GM12865 (cell line): ENCODE data around the gene SLC48A1.

Experiments
- DNase-seq: peaks from one replicate; pipeline ENCODE4 v3.0.0; 2010; ENCODE audit warnings: low read depth
- H3K4me3 ChIP-seq: 2 replicates; pipeline ENCODE4 v1.5.1; 2011; ENCODE audit warnings: mild to moderate bottlenecking, low read depth, low read length, control low read depth
- TF ChIP-seq, protein P1 (sequence below): IDR thresholded peaks from 2 replicates; pipeline ENCODE4 v1.5.1; 2011; ENCODE audit warnings: low read length, control low read depth, low read depth, inconsistent platforms; ENCODE audit not compliant: insufficient read depth; ENCODE audit errors: missing control alignments

The SLC48A1 gene

DNA sequence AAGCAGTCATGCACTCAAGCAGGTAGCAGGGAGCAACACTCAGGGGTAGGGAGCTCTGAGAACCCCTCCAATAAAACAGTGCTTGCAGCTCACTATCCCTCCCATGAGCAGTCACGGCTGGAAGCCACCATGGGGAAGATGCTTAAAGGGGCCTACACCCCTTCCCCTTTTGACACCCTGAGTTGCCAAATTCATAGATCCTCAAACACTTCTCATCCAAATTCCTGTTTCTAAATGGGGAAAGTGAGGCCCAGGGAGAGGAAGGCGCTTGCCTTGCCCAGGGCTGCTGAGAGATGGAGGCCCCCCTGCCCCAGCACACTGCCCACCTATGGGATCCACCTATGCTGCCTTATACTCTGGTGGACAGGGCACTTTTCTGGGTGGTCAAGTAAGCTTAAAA is 40.5 kb upstream of the SLC48A1 start:
- TF ChIP-seq, protein P1, sequence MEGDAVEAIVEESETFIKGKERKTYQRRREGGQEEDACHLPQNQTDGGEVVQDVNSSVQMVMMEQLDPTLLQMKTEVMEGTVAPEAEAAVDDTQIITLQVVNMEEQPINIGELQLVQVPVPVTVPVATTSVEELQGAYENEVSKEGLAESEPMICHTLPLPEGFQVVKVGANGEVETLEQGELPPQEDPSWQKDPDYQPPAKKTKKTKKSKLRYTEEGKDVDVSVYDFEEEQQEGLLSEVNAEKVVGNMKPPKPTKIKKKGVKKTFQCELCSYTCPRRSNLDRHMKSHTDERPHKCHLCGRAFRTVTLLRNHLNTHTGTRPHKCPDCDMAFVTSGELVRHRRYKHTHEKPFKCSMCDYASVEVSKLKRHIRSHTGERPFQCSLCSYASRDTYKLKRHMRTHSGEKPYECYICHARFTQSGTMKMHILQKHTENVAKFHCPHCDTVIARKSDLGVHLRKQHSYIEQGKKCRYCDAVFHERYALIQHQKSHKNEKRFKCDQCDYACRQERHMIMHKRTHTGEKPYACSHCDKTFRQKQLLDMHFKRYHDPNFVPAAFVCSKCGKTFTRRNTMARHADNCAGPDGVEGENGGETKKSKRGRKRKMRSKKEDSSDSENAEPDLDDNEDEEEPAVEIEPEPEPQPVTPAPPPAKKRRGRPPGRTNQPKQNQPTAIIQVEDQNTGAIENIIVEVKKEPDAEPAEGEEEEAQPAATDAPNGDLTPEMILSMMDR, result no peak
- no peak overlapping the region for H3K4me3 ChIP-seq
- DNase-seq, result no peak

DNA sequence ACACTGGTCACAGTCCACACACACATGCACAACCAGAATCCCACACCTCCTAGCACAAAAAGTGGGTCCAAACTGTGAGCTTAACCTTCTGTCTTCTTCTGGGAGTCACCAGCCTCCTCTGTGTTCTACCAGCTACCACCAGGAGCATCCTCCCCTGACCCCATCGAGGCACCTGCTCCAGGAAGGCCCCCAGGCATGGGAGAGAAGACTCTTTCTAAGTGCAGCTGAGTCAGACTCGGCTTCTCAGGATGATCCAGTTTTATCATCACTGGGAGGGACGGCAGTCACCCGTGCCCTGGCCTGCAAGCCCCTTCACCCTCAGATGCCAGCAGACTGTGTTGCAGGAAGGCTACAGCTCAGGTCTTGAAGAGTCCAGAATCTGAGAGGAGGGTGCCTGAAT is 39.9 kb upstream of the SLC48A1 start:
- H3K4me3 ChIP-seq, result no peak overlapping the region
- TF ChIP-seq, protein P1, result no peak
- DNase-seq, result no peak

DNA sequence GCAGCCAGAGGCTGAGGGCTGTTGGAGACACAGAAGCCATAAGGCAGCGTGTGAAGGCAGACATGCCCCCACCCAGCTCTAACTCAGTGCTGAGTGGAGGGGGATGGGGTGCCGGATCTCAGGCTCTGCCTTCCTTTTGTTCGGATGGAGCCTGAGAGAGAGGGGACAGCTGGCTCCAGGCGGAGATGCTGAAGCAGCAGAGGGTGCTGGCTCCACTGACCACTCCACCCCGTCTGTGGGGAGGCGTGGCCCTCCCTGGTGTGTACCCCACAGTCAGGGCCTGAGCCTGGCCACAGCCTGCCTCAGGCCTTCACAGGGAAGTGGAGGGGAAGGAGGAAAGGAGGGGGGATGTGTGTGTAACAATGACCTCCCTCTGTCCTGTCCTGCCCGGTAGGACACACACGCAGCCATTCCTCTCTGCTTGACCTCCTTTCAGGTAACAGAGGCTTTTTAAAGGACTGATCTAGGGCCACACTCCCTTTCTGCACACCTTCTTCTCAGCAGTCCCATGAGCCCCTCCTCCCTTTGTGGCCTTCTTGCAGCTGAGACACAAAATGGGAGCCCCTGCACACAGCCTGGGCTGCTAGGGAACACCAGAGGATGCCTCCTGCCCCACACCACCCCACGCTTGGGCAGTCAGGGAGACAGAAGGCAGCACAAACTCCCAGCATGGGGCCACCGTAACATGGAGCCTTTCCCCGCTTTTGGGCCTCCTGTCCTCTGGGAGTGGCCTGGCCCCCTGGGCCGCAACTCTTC is 38.1 kb upstream of the SLC48A1 start:
- no peak for DNase-seq
- TF ChIP-seq, protein P1, result no peak
- H3K4me3 ChIP-seq, result no peak overlapping the region

DNA sequence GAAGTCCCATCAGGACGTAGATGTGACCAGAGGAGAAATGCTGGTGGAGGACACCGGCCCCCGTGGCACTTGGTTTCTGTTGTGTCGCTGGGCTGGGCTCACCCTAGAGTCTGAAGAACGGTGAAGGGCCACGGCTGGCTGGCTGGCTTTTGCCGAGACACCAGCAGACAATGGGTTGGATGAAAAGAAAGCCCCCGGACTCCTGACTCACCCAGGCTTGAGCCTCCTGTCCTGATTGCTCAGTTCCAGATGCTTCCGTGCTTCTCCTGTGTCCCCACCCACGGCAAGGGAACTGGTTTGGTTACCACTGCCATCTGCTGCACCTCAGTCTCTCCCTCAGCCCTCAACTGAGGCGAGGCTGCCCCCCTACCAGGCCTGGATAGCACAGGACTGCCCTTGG is 37.4 kb upstream of the SLC48A1 start:
- no peak for DNase-seq
- TF ChIP-seq, protein P1, result no peak
- H3K4me3 ChIP-seq, result no peak overlapping the region

DNA sequence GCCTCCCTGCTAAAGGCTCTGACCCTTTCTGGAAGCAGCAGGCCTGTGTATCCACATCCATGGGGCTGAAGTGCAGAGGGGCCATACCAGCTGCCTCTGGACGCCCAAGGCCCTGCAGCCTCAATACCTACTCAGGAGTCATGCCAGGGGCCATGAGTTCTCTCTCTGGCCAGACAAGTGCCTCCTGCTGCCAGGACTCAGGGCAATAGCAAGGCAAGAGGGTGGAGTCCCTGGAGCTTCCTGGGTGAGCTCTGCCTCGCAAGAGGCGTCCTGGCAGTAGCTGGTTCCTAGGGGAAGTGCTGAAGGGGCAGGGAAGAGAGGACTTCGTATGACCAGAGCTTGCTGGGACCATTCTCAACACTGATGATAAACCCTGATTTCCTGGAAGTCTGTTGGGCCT is 36.8 kb upstream of the SLC48A1 start:
- H3K4me3 ChIP-seq, result no peak overlapping the region

DNA sequence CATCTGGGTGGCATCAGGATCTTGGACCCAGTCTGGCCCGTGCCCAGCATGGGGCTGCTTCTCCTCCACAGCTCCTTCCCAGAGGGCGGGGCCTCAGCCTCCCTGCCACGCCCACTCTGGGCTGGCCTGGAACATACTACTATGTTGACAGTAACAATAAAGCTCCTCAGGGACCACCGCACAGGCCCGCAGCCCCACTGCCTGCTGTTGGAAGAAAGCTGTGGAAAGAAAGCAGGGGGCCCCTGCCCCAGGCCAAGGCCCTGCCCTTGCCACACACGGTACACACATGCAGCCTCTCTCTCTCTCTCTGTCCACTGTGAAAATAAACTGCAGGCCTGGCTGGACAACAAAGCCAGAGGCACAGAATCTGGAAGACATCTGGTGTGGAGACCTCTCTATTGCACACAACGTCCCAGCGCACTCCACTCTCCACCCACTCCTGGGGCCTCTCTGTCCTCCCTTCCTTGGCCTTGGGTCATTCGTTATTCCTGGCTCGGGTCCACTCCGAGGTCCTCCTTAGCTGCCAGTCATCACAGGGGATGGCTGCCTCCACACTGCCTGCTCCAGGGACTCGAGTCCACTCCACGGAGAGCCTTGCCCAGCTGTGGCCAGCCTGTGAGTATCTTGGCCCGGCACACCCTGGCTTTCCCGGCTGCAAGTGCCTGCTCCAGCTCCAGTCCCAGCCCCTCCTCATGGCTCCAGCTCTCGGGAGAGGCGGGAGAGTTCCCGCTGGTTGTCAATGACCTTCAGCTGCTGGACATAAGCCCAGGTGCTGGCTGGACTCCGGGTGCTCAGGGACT is 36.0 kb upstream of the SLC48A1 start:
- DNase-seq, result no peak
- no peak overlapping the region for H3K4me3 ChIP-seq
- TF ChIP-seq, protein P1, result no peak

More for the DNA sequence above, 36.8 kb upstream of the SLC48A1 start:
- TF ChIP-seq, protein P1, result no peak
- no peak for DNase-seq
